Neuron (in vitro differentiated cells): ENCODE data around the gene ORC4.

Source experiments
- H2AFZ ChIP-seq: one replicate; pipeline ENCODE4 v1.6.1; 2013; ENCODE audit warnings: low read depth, mild to moderate bottlenecking, inconsistent platforms, low read length, moderate library complexity
- H3K27me3 ChIP-seq: one replicate; pipeline ENCODE4 v1.6.1; 2013; ENCODE audit warnings: low read length; ENCODE audit not compliant: insufficient read depth
- H3K36me3 ChIP-seq: one replicate; pipeline ENCODE4 v1.6.1; 2013; ENCODE audit warnings: low read length; ENCODE audit not compliant: insufficient read depth
- H3K4me1 ChIP-seq: one replicate; pipeline ENCODE4 v1.6.1; 2013; ENCODE audit warnings: low read length; ENCODE audit not compliant: insufficient read depth
- H3K4me3 ChIP-seq: 2 replicates; pipeline ENCODE4 v1.5.1; 2013; ENCODE audit warnings: mild to moderate bottlenecking, low read length, moderate library complexity
- H3K9me3 ChIP-seq: one replicate; pipeline ENCODE4 v1.6.1; 2013; ENCODE audit warnings: low read length

The ORC4 gene

GRCh38 chr2:147913701-147914480, 106.6 kb downstream of the ORC4 start:
- no peaks in the 10 kb centered on the region for H3K9me3 ChIP-seq
- H3K4me3 ChIP-seq, result no peak overlapping the region
- no peaks in the 10 kb centered on the region for H3K27me3 ChIP-seq
- H3K4me1 ChIP-seq, result peaks cover 14% of the 10 kb centered on the region
- peaks cover 35% of the 10 kb centered on the region for H3K36me3 ChIP-seq
- no peak overlapping the region for H2AFZ ChIP-seq

GRCh38 chr2:147910990-147911473, 109.5 kb downstream of the ORC4 start:
- peaks cover 2% of the 10 kb centered on the region for H3K9me3 ChIP-seq
- H2AFZ ChIP-seq, result no peak overlapping the region
- H3K36me3 ChIP-seq, result peaks cover 19% of the 10 kb centered on the region
- peaks cover 14% of the 10 kb centered on the region for H3K4me1 ChIP-seq
- H3K4me3 ChIP-seq, result no peak overlapping the region
- no peaks in the 10 kb centered on the region for H3K27me3 ChIP-seq

- Histone ChIP-seq H2AFZ (no peak overlapping the region), H3K9me3 (peaks cover 2% of the 10 kb centered on the region), H3K4me3 (no peak overlapping the region), H3K27me3 (no peaks in the 10 kb centered on the region), H3K36me3 (peaks cover 7% of the 10 kb centered on the region), H3K4me1 (peaks cover 19% of the 10 kb centered on the region)
These were observed 111.4 kb downstream of the ORC4 start for GRCh38 chr2:147909178-147909577.

GRCh38 chr2:147904051-147904450, 116.5 kb downstream of the ORC4 start:
- Histone ChIP-seq H3K9me3 (peaks cover 2% of the 10 kb centered on the region), H3K27me3 (no peaks in the 10 kb centered on the region), H3K36me3 (peaks cover 24% of the 10 kb centered on the region), H3K4me1 (peaks cover 7% of the 10 kb centered on the region), H3K4me3 (no peak overlapping the region), H2AFZ (no peak overlapping the region)

DNA sequence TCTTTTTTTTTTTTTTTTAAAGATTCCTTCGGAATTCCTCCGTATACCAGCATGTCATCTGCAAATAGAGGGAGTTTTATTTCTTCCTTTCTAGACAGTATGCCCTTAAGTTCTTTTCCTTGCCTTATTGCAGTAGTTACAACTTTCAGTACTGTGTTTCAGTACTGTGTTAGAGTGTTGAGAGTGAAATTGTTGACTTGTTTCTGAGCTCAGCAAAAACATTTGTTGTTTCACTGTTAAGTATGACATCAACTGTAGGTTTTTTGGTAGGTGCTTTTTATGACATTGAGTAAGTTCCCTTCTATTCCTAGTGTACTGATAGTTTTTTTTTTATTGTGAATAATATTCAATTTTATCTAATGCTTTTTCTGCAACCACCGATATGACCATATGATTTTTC, 131.9 kb downstream of the ORC4 start:
- Histone ChIP-seq H3K36me3 (no peaks in the 10 kb centered on the region), H3K27me3 (no peaks in the 10 kb centered on the region)

GRCh38 chr2:147886136-147886535, 134.4 kb downstream of the ORC4 start:
- H3K9me3 ChIP-seq, result no peaks in the 10 kb centered on the region
- no peaks in the 10 kb centered on the region for H3K4me1 ChIP-seq
- H3K36me3 ChIP-seq, result no peaks in the 10 kb centered on the region
- H3K4me3 ChIP-seq, result no peak overlapping the region
- no peaks in the 10 kb centered on the region for H3K27me3 ChIP-seq
- no peak overlapping the region for H2AFZ ChIP-seq

More for the DNA sequence above, 131.9 kb downstream of the ORC4 start:
- Histone ChIP-seq H3K4me3 (no peak overlapping the region), H2AFZ (no peak overlapping the region), H3K9me3 (no peaks in the 10 kb centered on the region), H3K4me1 (no peaks in the 10 kb centered on the region)

DNA sequence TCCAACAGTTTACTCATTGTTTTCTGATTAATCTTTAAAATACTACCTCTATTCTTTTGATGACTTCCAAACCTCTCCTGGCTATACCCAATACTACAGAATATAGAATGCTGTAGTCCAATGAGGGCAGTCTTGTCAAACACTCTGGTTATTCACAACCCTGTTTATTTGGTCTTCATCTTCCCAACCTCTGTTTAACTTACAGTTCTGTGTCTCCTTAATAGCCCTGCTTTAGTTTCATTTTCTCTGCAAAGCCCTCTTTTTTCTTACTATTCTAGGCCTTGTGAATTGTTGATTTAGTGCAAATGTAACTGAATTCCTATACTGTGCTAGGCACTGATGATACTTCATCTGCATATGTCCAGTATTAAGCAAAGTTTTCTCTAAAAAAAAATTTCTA, 135.7 kb downstream of the ORC4 start:
- H3K4me1 ChIP-seq, result no peaks in the 10 kb centered on the region
- no peaks in the 10 kb centered on the region for H3K9me3 ChIP-seq
- no peak overlapping the region for H2AFZ ChIP-seq
- no peaks in the 10 kb centered on the region for H3K27me3 ChIP-seq
- H3K36me3 ChIP-seq, result no peaks in the 10 kb centered on the region
- H3K4me3 ChIP-seq, result no peak overlapping the region

- Histone ChIP-seq H3K9me3 (no peaks in the 10 kb centered on the region), H3K4me3 (no peak overlapping the region), H3K4me1 (no peaks in the 10 kb centered on the region), H3K36me3 (no peaks in the 10 kb centered on the region), H2AFZ (no peak overlapping the region), H3K27me3 (no peaks in the 10 kb centered on the region)
These were observed 137.9 kb downstream of the ORC4 start for GRCh38 chr2:147882631-147883030.
